ENCODE measurements around the gene CDC45. TPM values are rescaled to one million over a fixed set of nuclear protein-coding genes. Genes with fewer than 3 reads are reported as not detected.
A peak's percentile ranks its signal among the peaks of the same experiment; 100 is the strongest.

CDC45 gene
- total RNA-seq, 3 donors from 2014 or later, result 50.2 to 80.5 (median 54.7) TPM

- Mint-ChIP-seq H3K36me3 (ENCODE audit: insufficient read depth) (peaks cover 8% of the 10 kb centered on the region), H3K27me3 (ENCODE audit: low read depth) (no peaks in the 10 kb centered on the region), H3K4me3 (no peak overlapping the region), H3K4me1 (ENCODE audit: low read depth) (peaks cover 4% of the 10 kb centered on the region), H3K9me3 (no peaks in the 10 kb centered on the region)
- no peak for ATAC-seq
- no peak for DNase-seq
Observed at GRCh38 chr22:19488884-19489843, 9.4 kb downstream of the CDC45 start.

- no peaks in the 10 kb centered on the region for H3K27me3 Mint-ChIP-seq (ENCODE audit: low read depth)
- no peaks in the 10 kb centered on the region for H3K36me3 Mint-ChIP-seq (ENCODE audit: insufficient read depth)
- no peaks in the 10 kb centered on the region for H3K9me3 Mint-ChIP-seq
- H3K4me3 Mint-ChIP-seq, result no peak overlapping the region
- DNase-seq (no peak), ATAC-seq (peak in 1 of 2 donors; percentile 57)
- H3K4me1 Mint-ChIP-seq (ENCODE audit: low read depth), result peaks cover 6% of the 10 kb centered on the region
Observed at GRCh38 chr22:19490628-19491230, 11.0 kb downstream of the CDC45 start.

- DNase-seq (no peak), ATAC-seq (peak in 1 of 2 donors; percentile 38)
- Mint-ChIP-seq H3K4me3 (no peak overlapping the region), H3K36me3 (ENCODE audit: insufficient read depth) (no peaks in the 10 kb centered on the region), H3K9me3 (no peaks in the 10 kb centered on the region), H3K27me3 (ENCODE audit: low read depth) (no peaks in the 10 kb centered on the region), H3K4me1 (ENCODE audit: low read depth) (peaks cover 12% of the 10 kb centered on the region)
Observed at GRCh38 chr22:19492504-19493174, 12.9 kb downstream of the CDC45 start.

- Mint-ChIP-seq H3K27me3 (ENCODE audit: low read depth) (no peaks in the 10 kb centered on the region), H3K36me3 (ENCODE audit: insufficient read depth) (no peaks in the 10 kb centered on the region), H3K4me1 (ENCODE audit: low read depth) (peaks cover 12% of the 10 kb centered on the region), H3K9me3 (no peaks in the 10 kb centered on the region), H3K4me3 (no peak overlapping the region)
- no peak for ATAC-seq
- no peak for DNase-seq
Observed at GRCh38 chr22:19494001-19494560, 14.4 kb downstream of the CDC45 start.

- Mint-ChIP-seq H3K4me1 (ENCODE audit: low read depth) (peaks cover 12% of the 10 kb centered on the region), H3K9me3 (no peaks in the 10 kb centered on the region), H3K27me3 (ENCODE audit: low read depth) (no peaks in the 10 kb centered on the region), H3K4me3 (no peak overlapping the region), H3K36me3 (ENCODE audit: insufficient read depth) (no peaks in the 10 kb centered on the region)
- DNase-seq (no peak), ATAC-seq (no peak)
Observed at GRCh38 chr22:19494676-19495173, 15.0 kb downstream of the CDC45 start.

GRCh38 chr22:19495562-19496323, 16.0 kb downstream of the CDC45 start:
- ATAC-seq (no peak), DNase-seq (no peak)
- H3K27me3 Mint-ChIP-seq (ENCODE audit: low read depth), result no peaks in the 10 kb centered on the region
- peaks cover 12% of the 10 kb centered on the region for H3K4me1 Mint-ChIP-seq (ENCODE audit: low read depth)
- H3K4me3 Mint-ChIP-seq, result no peak overlapping the region
- no peaks in the 10 kb centered on the region for H3K36me3 Mint-ChIP-seq (ENCODE audit: insufficient read depth)
- H3K9me3 Mint-ChIP-seq, result no peaks in the 10 kb centered on the region

- Mint-ChIP-seq H3K4me1 (ENCODE audit: low read depth) (peaks cover 12% of the 10 kb centered on the region), H3K27me3 (ENCODE audit: low read depth) (no peaks in the 10 kb centered on the region), H3K36me3 (ENCODE audit: insufficient read depth) (no peaks in the 10 kb centered on the region), H3K9me3 (no peaks in the 10 kb centered on the region), H3K4me3 (no peak overlapping the region)
- DNase-seq (no peak), ATAC-seq (no peak)
Observed at GRCh38 chr22:19496324-19496630, 16.6 kb downstream of the CDC45 start.

GRCh38 chr22:19497245-19497644, 17.5 kb downstream of the CDC45 start:
- H3K9me3 Mint-ChIP-seq, result no peaks in the 10 kb centered on the region

GRCh38 chr22:19498154-19498865, 18.6 kb downstream of the CDC45 start:
- no peaks in the 10 kb centered on the region for H3K36me3 Mint-ChIP-seq (ENCODE audit: insufficient read depth)
- no peak for DNase-seq
- peaks cover 8% of the 10 kb centered on the region for H3K4me1 Mint-ChIP-seq (ENCODE audit: low read depth)
- no peaks in the 10 kb centered on the region for H3K9me3 Mint-ChIP-seq
- no peaks in the 10 kb centered on the region for H3K27me3 Mint-ChIP-seq (ENCODE audit: low read depth)
- H3K4me3 Mint-ChIP-seq, result no peak overlapping the region
- no peak for ATAC-seq

More at GRCh38 chr22:19497245-19497644, 17.5 kb downstream of the CDC45 start:
- peaks cover 12% of the 10 kb centered on the region for H3K4me1 Mint-ChIP-seq (ENCODE audit: low read depth)
- DNase-seq, result no peak
- H3K36me3 Mint-ChIP-seq (ENCODE audit: insufficient read depth), result no peaks in the 10 kb centered on the region
- no peaks in the 10 kb centered on the region for H3K27me3 Mint-ChIP-seq (ENCODE audit: low read depth)
- no peak for ATAC-seq
- no peak overlapping the region for H3K4me3 Mint-ChIP-seq

- ATAC-seq, result no peak
- H3K27me3 Mint-ChIP-seq (ENCODE audit: low read depth), result no peaks in the 10 kb centered on the region
- H3K36me3 Mint-ChIP-seq (ENCODE audit: insufficient read depth), result no peaks in the 10 kb centered on the region
- H3K4me1 Mint-ChIP-seq (ENCODE audit: low read depth), result peaks cover 8% of the 10 kb centered on the region
- H3K4me3 Mint-ChIP-seq, result no peak overlapping the region
- no peak for DNase-seq
- H3K9me3 Mint-ChIP-seq, result no peaks in the 10 kb centered on the region
Observed at GRCh38 chr22:19498866-19499190, 19.1 kb downstream of the CDC45 start.

GRCh38 chr22:19499236-19499879, 19.6 kb downstream of the CDC45 start:
- ATAC-seq, result peak in 1 of 2 donors; percentile 4
- Mint-ChIP-seq H3K4me3 (no peak overlapping the region), H3K4me1 (ENCODE audit: low read depth) (peaks cover 8% of the 10 kb centered on the region), H3K27me3 (ENCODE audit: low read depth) (no peaks in the 10 kb centered on the region), H3K36me3 (ENCODE audit: insufficient read depth) (no peaks in the 10 kb centered on the region), H3K9me3 (no peaks in the 10 kb centered on the region)
- DNase-seq, result no peak

- DNase-seq (no peak), ATAC-seq (no peak)
- Mint-ChIP-seq H3K4me1 (ENCODE audit: low read depth) (peaks cover 8% of the 10 kb centered on the region), H3K36me3 (ENCODE audit: insufficient read depth) (no peaks in the 10 kb centered on the region), H3K27me3 (ENCODE audit: low read depth) (no peaks in the 10 kb centered on the region), H3K9me3 (no peaks in the 10 kb centered on the region), H3K4me3 (no peak overlapping the region)
Observed at GRCh38 chr22:19499880-19500242, 20.1 kb downstream of the CDC45 start.

GRCh38 chr22:19501897-19502447, 22.3 kb downstream of the CDC45 start:
- Mint-ChIP-seq H3K4me3 (no peak overlapping the region), H3K27me3 (ENCODE audit: low read depth) (no peaks in the 10 kb centered on the region), H3K4me1 (ENCODE audit: low read depth) (peaks cover 11% of the 10 kb centered on the region), H3K9me3 (no peaks in the 10 kb centered on the region), H3K36me3 (ENCODE audit: insufficient read depth) (no peaks in the 10 kb centered on the region)
- no peak for DNase-seq
- no peak for ATAC-seq
